Lower leg skin (tissue), 4 donors: ENCODE data around the gene ZNF710. TPM values are rescaled to one million over a fixed set of nuclear protein-coding genes. Genes with fewer than 3 reads are reported as not detected.

Source experiments
- DNase-seq, 2 donors: peaks; one replicate each; pipeline ENCODE4 v3.0.0-alpha.2; 2019; ENCODE audit warnings: low spot score in 2 of 2
- H3K4me3 ChIP-seq: fragments of 200-600 bp; sonication (generic); 2 replicates; pipeline ENCODE4 v1.5.1; 2017; ENCODE audit warnings: mild to moderate bottlenecking, low read depth; ENCODE audit not compliant: poor library complexity, severe bottlenecking
- POLR2A ChIP-seq, 2 donors: fragments of 450-650 bp; IDR thresholded peaks; one replicate each; pipeline ENCODE4 v1.6.1; 2016 to 2017; ENCODE audit warnings: antibody characterized with exemption in 2 of 2, mild to moderate bottlenecking in 1 of 2, moderate library complexity in 1 of 2
- WGBS, 2 donors: methylation state at CpG; one replicate each; pipeline ENCODE4 v1.1.5; 2018; 5-methylcytosine and 5-hydroxymethylcytosine counted together
- intact Hi-C: fragments of 100-400 bp; cut with DNase I; formaldehyde crosslinking; loops from one replicate; pipeline ENCODE4 v1.15.0; 2023; ENCODE audit warnings: low total_unique reads
- total RNA-seq, 4 donors: library from RNA; depleted of rRNA; stranded (reverse); fragments of >200 nt; gene quantifications; one replicate each; pipeline ENCODE4 v1.1.0, GENCODE V29; 2016
- TF ChIP-seq, protein P1 (sequence below), 3 donors: fragments of 450-650 bp; IDR thresholded peaks; one replicate each; pipeline ENCODE4 v1.5.1; 2016; ENCODE audit warnings: antibody characterized with exemption in 3 of 3, mild to moderate bottlenecking in 3 of 3, moderate library complexity in 2 of 3

The ZNF710 gene
- total RNA-seq, 4 donors from 2014 or later = 27.2 to 34.3 (median 32.4) TPM

DNA sequence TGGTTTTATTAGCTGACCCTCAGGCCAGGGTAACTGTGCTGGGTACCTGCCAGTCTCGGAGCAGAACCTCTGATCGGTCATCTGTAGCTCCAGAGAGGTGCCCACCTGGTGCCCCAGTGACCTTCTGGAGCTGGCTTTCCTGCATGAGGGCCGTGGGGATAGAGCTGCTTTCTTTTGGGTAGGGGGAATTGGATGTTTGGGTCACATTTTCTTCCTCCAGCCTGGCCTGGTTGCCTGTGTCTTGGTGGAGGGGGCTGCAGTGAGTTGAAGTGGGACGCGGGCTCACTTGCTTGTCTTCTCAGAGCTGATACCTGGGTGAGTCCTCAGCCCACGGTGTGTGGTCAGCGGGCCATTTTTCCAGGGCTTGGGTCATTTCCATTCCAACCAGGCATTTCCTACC lies 2.6 kb downstream of the ZNF710 start:
- 93 to 94% methylated on average over 7 of the region's 7 CpGs for WGBS, 2 donors
- H3K4me3 ChIP-seq = no peak overlapping the region
- intact Hi-C loops = no loop called here
- peak in 1 of 2 donors; percentile 81 for DNase-seq
- TF ChIP-seq, protein P1, sequence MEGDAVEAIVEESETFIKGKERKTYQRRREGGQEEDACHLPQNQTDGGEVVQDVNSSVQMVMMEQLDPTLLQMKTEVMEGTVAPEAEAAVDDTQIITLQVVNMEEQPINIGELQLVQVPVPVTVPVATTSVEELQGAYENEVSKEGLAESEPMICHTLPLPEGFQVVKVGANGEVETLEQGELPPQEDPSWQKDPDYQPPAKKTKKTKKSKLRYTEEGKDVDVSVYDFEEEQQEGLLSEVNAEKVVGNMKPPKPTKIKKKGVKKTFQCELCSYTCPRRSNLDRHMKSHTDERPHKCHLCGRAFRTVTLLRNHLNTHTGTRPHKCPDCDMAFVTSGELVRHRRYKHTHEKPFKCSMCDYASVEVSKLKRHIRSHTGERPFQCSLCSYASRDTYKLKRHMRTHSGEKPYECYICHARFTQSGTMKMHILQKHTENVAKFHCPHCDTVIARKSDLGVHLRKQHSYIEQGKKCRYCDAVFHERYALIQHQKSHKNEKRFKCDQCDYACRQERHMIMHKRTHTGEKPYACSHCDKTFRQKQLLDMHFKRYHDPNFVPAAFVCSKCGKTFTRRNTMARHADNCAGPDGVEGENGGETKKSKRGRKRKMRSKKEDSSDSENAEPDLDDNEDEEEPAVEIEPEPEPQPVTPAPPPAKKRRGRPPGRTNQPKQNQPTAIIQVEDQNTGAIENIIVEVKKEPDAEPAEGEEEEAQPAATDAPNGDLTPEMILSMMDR (IDR thresholded peaks at IDR 0.05) = no peak
- TF ChIP-seq POLR2A (IDR thresholded peaks at IDR 0.05) = no peak

GRCh38 chr15:90004252-90004651 lies 3.1 kb downstream of the ZNF710 start:
- intact Hi-C loops = no loop called here
- peak in 1 of 2 donors; percentile 84 for DNase-seq
- TF ChIP-seq, protein P1 (IDR thresholded peaks at IDR 0.05) = no peak
- TF ChIP-seq POLR2A (IDR thresholded peaks at IDR 0.05) = no peak
- no peak overlapping the region for H3K4me3 ChIP-seq
- WGBS, 2 donors = 21 to 46% methylated on average over 5 of the region's 5 CpGs

DNA sequence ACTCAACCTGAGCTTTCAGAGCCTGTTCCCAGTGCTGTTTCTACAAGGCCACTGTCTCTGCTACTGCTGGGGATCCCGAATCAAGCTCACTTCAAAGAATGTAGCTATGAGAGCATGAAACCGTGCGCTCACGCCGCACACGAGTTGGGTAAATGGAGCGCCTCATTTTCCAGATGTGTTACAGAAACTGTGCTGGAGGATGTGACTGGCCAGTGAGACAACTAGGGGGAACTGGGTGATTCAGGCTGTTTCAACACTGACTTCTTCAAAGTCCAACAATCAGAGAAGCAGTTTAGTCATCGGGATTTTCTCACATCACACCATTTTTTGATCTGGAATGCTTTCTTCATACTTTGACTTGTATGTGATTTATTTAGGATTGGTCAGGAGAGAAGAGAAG lies 3.5 kb downstream of the ZNF710 start:
- no peak overlapping the region for H3K4me3 ChIP-seq
- TF ChIP-seq, protein P1 (IDR thresholded peaks at IDR 0.05) = no peak
- TF ChIP-seq POLR2A (IDR thresholded peaks at IDR 0.05) = no peak
- intact Hi-C loops = no loop called here
- WGBS, 2 donors = 65% methylated on average over 8 of the region's 8 CpGs
- DNase-seq = peak; percentile 47 to 87

GRCh38 chr15:90006217-90007075 lies 5.3 kb downstream of the ZNF710 start:
- no peak overlapping the region for H3K4me3 ChIP-seq
- DNase-seq = peak in 1 of 2 donors; percentile 58
- intact Hi-C loops = no loop called here
- TF ChIP-seq, protein P1 (IDR thresholded peaks at IDR 0.05) = no peak
- no peak for TF ChIP-seq POLR2A (IDR thresholded peaks at IDR 0.05)
- WGBS, 2 donors = 93% methylated on average over 4 of the region's 4 CpGs

DNA sequence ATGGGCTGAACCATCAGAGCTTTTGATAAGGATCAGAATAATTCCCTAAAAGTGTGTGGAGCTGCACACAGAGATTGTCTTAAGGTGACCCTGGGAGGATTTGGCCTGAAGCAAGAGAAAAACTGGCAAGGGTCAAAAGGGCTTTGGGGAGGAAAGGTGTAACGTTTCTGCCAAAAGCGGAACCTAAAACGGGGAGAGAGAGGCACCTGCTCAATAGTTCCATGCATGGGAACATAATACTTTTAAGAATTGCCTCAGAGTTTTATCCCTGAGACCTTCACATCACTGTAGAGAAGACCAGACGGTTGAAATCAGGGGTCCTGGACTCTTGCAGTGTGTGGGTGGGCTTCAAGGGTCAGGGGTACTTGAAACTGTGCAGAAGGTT lies 5.9 kb downstream of the ZNF710 start:
- TF ChIP-seq, protein P1 (IDR thresholded peaks at IDR 0.05) = no peak
- TF ChIP-seq POLR2A (IDR thresholded peaks at IDR 0.05) = no peak
- intact Hi-C loops = no loop called here
- no peak overlapping the region for H3K4me3 ChIP-seq
- WGBS, 2 donors = 73 to 84% methylated on average over 4 of the region's 4 CpGs
- no peak for DNase-seq
